K562 (cell line): ENCODE data around the gene GCDH. TPM values are rescaled to one million over a fixed set of nuclear protein-coding genes. Genes with fewer than 3 reads are reported as not detected.
A peak's percentile ranks its signal among the peaks of the same experiment; 100 is the strongest.

ENCODE experiments used
- ATF7 ChIP-seq: fragments of 450-650 bp; IDR thresholded peaks from 2 replicates; pipeline ENCODE4 v1.7.1; 2014; ENCODE audit warnings: mild to moderate bottlenecking, moderate library complexity
- BRD9 ChIP-seq: fragments of 450-650 bp; IDR thresholded peaks from 2 replicates; pipeline ENCODE4 v1.6.1; 2018; ENCODE audit warnings: low read depth; ENCODE audit not compliant: partially characterized antibody
- DDX20 ChIP-seq: fragments of 450-650 bp; IDR thresholded peaks from 2 replicates; pipeline ENCODE4 v1.6.1; 2016; ENCODE audit warnings: missing genetic modification characterization, low read depth, mild to moderate bottlenecking, missing compliant biosample characterization, moderate library complexity
- DEAF1 ChIP-seq: fragments of 450-650 bp; formaldehyde crosslinking; IDR thresholded peaks from 2 replicates; pipeline ENCODE4 v1.4.0; 2020; ENCODE audit warnings: mild to moderate bottlenecking, moderate library complexity
- KDM4B ChIP-seq, 2 experiments: fragments of 450-650 bp in 1 of 2; sonication (generic) in 1 of 2; IDR thresholded peaks; 2 replicates each; pipeline ENCODE4 v1.6.1; 2016 to 2017; ENCODE audit warnings: borderline replicate concordance in 2 of 2, antibody characterized with exemption in 1 of 2, low read depth in 1 of 2, mild to moderate bottlenecking in 1 of 2
- MAFK ChIP-seq: IDR thresholded peaks from 2 replicates; pipeline ENCODE4 v1.6.1; 2011; ENCODE audit warnings: low read length, improper control_type of control experiment
- MCM2 ChIP-seq: fragments of 450-650 bp; IDR thresholded peaks from 2 replicates; pipeline ENCODE4 v1.6.1; 2017; ENCODE audit warnings: low read depth, mild to moderate bottlenecking
- MTA3 ChIP-seq: fragments of 450-650 bp; formaldehyde crosslinking; IDR thresholded peaks from 2 replicates; pipeline ENCODE4 v1.6.1; 2017; ENCODE audit warnings: mild to moderate bottlenecking, borderline replicate concordance
- NCOA4 ChIP-seq: fragments of 450-650 bp; IDR thresholded peaks from 2 replicates; pipeline ENCODE4 v1.6.1; 2018; ENCODE audit warnings: mild to moderate bottlenecking; ENCODE audit not compliant: partially characterized antibody
- POLR2AphosphoS2 ChIP-seq: IDR thresholded peaks from 2 replicates; pipeline ENCODE4 v1.6.1; 2012; ENCODE audit warnings: low read length, improper control_type of control experiment
- PRMT5 ChIP-seq: sonication (generic); formaldehyde crosslinking; IDR thresholded peaks from 2 replicates; pipeline ENCODE4 v1.5.0; 2020; ENCODE audit warnings: missing genetic modification reagents
- RBFOX2 ChIP-seq: fragments of 200-400 bp; formaldehyde crosslinking; IDR thresholded peaks from 2 replicates; pipeline ENCODE4 v1.6.1; 2017; ENCODE audit warnings: low read depth, mild to moderate bottlenecking, low read length, moderate library complexity
- SMARCB1 ChIP-seq: IDR thresholded peaks from 2 replicates; pipeline ENCODE4 v1.6.1; 2011; ENCODE audit warnings: improper control_type of control experiment, low read depth; ENCODE audit not compliant: insufficient read length
- SMARCE1 ChIP-seq: fragments of 450-650 bp; IDR thresholded peaks from 2 replicates; pipeline ENCODE4 v1.7.1; 2016; ENCODE audit warnings: mild to moderate bottlenecking
- SP1 ChIP-seq: sonication (generic); formaldehyde crosslinking; IDR thresholded peaks from 2 replicates; pipeline ENCODE4 v1.8.1; 2022; ENCODE audit warnings: mild to moderate bottlenecking, missing genetic modification reagents
- TGIF2 ChIP-seq: sonication (generic); formaldehyde crosslinking; IDR thresholded peaks from 2 replicates; pipeline ENCODE4 v1.8.1; 2022; ENCODE audit warnings: mild to moderate bottlenecking, missing genetic modification reagents, moderate library complexity
- ZNF197 ChIP-seq: fragments of 200-800 bp; sonication (Bioruptor generic); IDR thresholded peaks from 2 replicates; pipeline ENCODE4 v1.6.1; 2016; ENCODE audit warnings: low read depth, missing genetic modification characterization, missing compliant biosample characterization
- ZNF274 ChIP-seq: IDR thresholded peaks from 2 replicates; pipeline ENCODE4 v1.6.1; 2011; ENCODE audit warnings: low read depth, mild to moderate bottlenecking, low read length, moderate library complexity, borderline replicate concordance
- ZNF655 ChIP-seq: fragments of 250-450 bp; sonication (Bioruptor Pico); IDR thresholded peaks from 2 replicates; pipeline ENCODE4 v1.5.0; 2021
- ZNF76 ChIP-seq: fragments of 250-450 bp; sonication (Bioruptor Pico); IDR thresholded peaks from 2 replicates; pipeline ENCODE4 v1.4.0; 2020; ENCODE audit warnings: mild to moderate bottlenecking, moderate library complexity, borderline replicate concordance
- ZNF780A ChIP-seq: fragments of 250-450 bp; sonication (Bioruptor Pico); IDR thresholded peaks from 2 replicates; pipeline ENCODE4 v1.5.0; 2021; ENCODE audit warnings: mild to moderate bottlenecking
- polyA plus RNA-seq, 8 experiments: library from polyadenylated mRNA; depleted of rRNA in 4 of 8; stranded (reverse) in 5 of 8; unstranded in 3 of 8; fragments of >200 nt; fragmentation: Nextera tagmentation in 2 of 8; fragmentation: Illumina TruSeq in 1 of 8; extraction: Ambion mirVana in 2 of 8; extraction: Trizol in 1 of 8; gene quantifications; 2 replicates each; pipeline versions ENCODE4 v1.2.1 to v1.2.3, GENCODE V29; 2011 to 2014; ENCODE audit warnings: inconsistent platforms in 1 of 8, missing spikeins in 1 of 8
- total RNA-seq, 7 experiments: library from RNA; depleted of rRNA in 6 of 7; stranded (reverse); fragments of >200 nt in 6 of 7; fragmentation: Illumina TruSeq in 2 of 7; extraction: Trizol in 2 of 7; gene quantifications; 2 replicates each; pipeline versions ENCODE4 v1.2.1 to v1.2.3, GENCODE V29; 2011 to 2021; ENCODE audit warnings: low replicate concordance in 1 of 7
- TF ChIP-seq, protein P1 (sequence below): fragments of 250-450 bp; sonication (Bioruptor Pico); IDR thresholded peaks from 2 replicates; pipeline ENCODE4 v1.5.0; 2021; ENCODE audit warnings: mild to moderate bottlenecking, borderline replicate concordance
- TF ChIP-seq, protein P2 (sequence below), 2 experiments: fragments of 450-650 bp in 1 of 2; sonication (generic) in 1 of 2; formaldehyde crosslinking; conservative IDR thresholded peaks; 2 replicates each; pipeline versions ENCODE4 v1.4.0 to v1.8.1; 2020 to 2022; ENCODE audit warnings: mild to moderate bottlenecking in 1 of 2, missing genetic modification reagents in 1 of 2

GCDH gene
- total and polyA plus RNA-seq, 9 of the 15 experiments (the other 6 are each of a cell fraction or from before 2014, with no cell fraction given) = 2.9 to 50.8 (median 19.1) TPM

GRCh38 chr19:12933287-12934072 is 42.5 kb downstream of the GCDH start, which contains the start of gene FARSA (continued):
- TF ChIP-seq ZNF780A = no peak
- TF ChIP-seq POLR2AphosphoS2 = 0 out of 2 replicates have a peak, but pooled peaks have one; percentile 77
- TF ChIP-seq BRD9 = no peak
- no peak for TF ChIP-seq MAFK
- TF ChIP-seq, protein P1, sequence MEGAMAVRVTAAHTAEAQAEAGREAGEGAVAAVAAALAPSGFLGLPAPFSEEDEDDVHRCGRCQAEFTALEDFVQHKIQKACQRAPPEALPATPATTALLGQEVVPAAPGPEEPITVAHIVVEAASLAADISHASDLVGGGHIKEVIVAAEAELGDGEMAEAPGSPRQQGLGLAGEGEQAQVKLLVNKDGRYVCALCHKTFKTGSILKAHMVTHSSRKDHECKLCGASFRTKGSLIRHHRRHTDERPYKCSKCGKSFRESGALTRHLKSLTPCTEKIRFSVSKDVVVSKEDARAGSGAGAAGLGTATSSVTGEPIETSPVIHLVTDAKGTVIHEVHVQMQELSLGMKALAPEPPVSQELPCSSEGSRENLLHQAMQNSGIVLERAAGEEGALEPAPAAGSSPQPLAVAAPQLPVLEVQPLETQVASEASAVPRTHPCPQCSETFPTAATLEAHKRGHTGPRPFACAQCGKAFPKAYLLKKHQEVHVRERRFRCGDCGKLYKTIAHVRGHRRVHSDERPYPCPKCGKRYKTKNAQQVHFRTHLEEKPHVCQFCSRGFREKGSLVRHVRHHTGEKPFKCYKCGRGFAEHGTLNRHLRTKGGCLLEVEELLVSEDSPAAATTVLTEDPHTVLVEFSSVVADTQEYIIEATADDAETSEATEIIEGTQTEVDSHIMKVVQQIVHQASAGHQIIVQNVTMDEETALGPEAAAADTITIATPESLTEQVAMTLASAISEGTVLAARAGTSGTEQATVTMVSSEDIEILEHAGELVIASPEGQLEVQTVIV = no peak
- peak in 1 of 2 experiments; percentile 98; a peak in 2 of 4 replicates for TF ChIP-seq KDM4B (IDR thresholded peaks at IDR 0.05; ENCODE audit: borderline replicate concordance in 2 of 2, low read depth in 1 of 2)
- no peak for TF ChIP-seq ZNF655 (CRISPR knock-in tag)
- TF ChIP-seq ZNF197 = 0 out of 2 replicates have a peak, but pooled peaks have one; percentile 44
- TF ChIP-seq, protein P2, sequence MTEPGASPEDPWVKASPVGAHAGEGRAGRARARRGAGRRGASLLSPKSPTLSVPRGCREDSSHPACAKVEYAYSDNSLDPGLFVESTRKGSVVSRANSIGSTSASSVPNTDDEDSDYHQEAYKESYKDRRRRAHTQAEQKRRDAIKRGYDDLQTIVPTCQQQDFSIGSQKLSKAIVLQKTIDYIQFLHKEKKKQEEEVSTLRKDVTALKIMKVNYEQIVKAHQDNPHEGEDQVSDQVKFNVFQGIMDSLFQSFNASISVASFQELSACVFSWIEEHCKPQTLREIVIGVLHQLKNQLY (CRISPR knock-in tag; conservative IDR thresholded peaks at IDR 0.05) = peak in 1 of 2 experiments; percentile 29; a peak in 1 of 4 replicates
- TF ChIP-seq ATF7 = no peak; the same call in 1 of the 2 replicates
- TF ChIP-seq RBFOX2 = peak; percentile 99
- TF ChIP-seq SP1 (CRISPR knock-in tag) = peak; percentile 78; the same call in 1 of the 2 replicates
- no peak for TF ChIP-seq ZNF76 (CRISPR knock-in tag)
- TF ChIP-seq PRMT5 = no peak
- TF ChIP-seq MTA3 = peak; percentile 10; the same call in 1 of the 2 replicates
- TF ChIP-seq MCM2 = no peak
- no peak for TF ChIP-seq SMARCE1
- no peak for TF ChIP-seq ZNF274
- no peak for TF ChIP-seq DDX20 (tag)
- no peak for TF ChIP-seq SMARCB1
- TF ChIP-seq TGIF2 = peak; percentile 63; the same call in 1 of the 2 replicates
- TF ChIP-seq NCOA4 = no peak
- TF ChIP-seq DEAF1 (CRISPR knock-in tag) = no peak
